IPS DF 4.7 (cell line): Measurements from ENCODE around the gene NPFF.

Experiments used
- DNase-seq: peaks from one replicate; pipeline ENCODE4 v3.0.0-alpha.2; 2013; ENCODE audit warnings: low spot score; ENCODE audit errors: extremely low read depth

The NPFF gene

GRCh38 chr12:53514628-53515290, 7.5 kb upstream of the NPFF start:
- no peak for DNase-seq

- DNase-seq, result no peak
These were observed 6.6 kb upstream of the NPFF start for GRCh38 chr12:53513712-53514410.

- no peak for DNase-seq
These were observed 3.0 kb upstream of the NPFF start for GRCh38 chr12:53510181-53510812.

- no peak for DNase-seq
These were observed 1.4 kb upstream of the NPFF start for GRCh38 chr12:53508534-53509170.

- no peak for DNase-seq
These were observed 260 bp upstream of the NPFF start for GRCh38 chr12:53507603-53507885.

GRCh38 chr12:53506450-53506785, 866 bp downstream of the NPFF start:
- DNase-seq, result no peak

GRCh38 chr12:53505555-53506449, 1.5 kb downstream of the NPFF start:
- DNase-seq, result no peak

- DNase-seq, result no peak
These were observed 2.2 kb downstream of the NPFF start for GRCh38 chr12:53505086-53505485.

GRCh38 chr12:53504004-53504920, 3.0 kb downstream of the NPFF start:
- no peak for DNase-seq

- DNase-seq, result no peak
These were observed 4.1 kb downstream of the NPFF start for GRCh38 chr12:53502983-53503728.

GRCh38 chr12:53502331-53502730, 5.0 kb downstream of the NPFF start:
- DNase-seq, result no peak

- no peak for DNase-seq
These were observed 5.6 kb downstream of the NPFF start for GRCh38 chr12:53501615-53502181.

- DNase-seq, result peak; percentile 98
These were observed 6.3 kb downstream of the NPFF start, which contains the start of gene TARBP2 for GRCh38 chr12:53500776-53501614. TARBP2 (plus strand) TSS chr12:53501283; CDS start chr12:53501409, 126 bp downstream.

GRCh38 chr12:53500142-53500775, 7.0 kb downstream of the NPFF start:
- DNase-seq, result no peak

- DNase-seq, result no peak
These were observed 7.8 kb downstream of the NPFF start, which contains the start of gene MAP3K12 for GRCh38 chr12:53499266-53500141. MAP3K12 (minus strand) TSS chr12:53499458; CDS start chr12:53487391, 12,067 bp downstream.

GRCh38 chr12:53498235-53498630, 9.1 kb downstream of the NPFF start:
- DNase-seq, result no peak

- no peak for DNase-seq
These were observed 9.8 kb downstream of the NPFF start for GRCh38 chr12:53497461-53497860.
